HG02938 (cell line): ENCODE measurements around the gene ZNF497.

ENCODE experiments used
- ATAC-seq: cut with Tn5 transposase; IDR thresholded peaks from one replicate; pipeline ENCODE4 v1.9.1; 2021; ENCODE audit warnings: mild to moderate bottlenecking, moderate library complexity; ENCODE audit not compliant: unreplicated experiment

Gene ZNF497

DNA sequence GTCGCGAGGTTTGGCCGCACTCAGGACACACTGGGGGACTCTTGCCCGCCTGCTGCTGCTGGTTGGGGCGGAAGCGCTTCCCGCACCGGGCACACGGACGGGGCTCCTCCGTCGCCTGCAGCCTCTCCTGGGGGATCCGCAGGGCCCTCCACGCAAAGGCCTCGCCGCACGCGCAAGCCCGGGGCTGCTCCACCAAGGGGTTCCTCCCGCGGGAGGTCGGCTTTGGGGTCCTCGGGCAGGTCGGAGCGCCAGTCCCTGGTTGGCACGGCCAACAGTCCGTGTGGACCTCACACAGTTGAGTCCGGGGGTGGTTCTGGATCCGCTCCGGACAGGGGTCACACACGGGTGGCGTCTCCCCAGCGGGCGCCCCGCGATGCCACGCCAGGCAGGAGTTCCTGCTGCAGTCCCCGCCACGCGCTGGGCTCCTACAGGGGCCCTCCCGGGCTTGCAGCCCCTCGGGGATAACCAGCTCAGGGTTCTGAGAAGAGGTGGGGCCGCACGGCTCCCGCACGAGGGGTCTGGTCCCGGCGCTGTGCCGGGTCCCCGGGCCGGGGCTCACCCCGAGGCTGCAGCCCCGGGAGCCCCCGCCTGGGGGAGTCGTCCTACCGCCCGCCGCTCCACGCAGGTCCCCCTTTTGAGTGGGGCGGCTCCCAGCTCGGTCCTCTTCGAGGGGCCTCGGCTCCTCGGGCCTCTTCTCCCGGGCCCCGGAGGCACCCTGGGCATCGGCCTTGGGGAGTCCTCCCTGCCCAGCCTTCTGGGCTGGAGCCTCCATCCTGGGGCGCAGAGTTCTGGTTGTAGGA lies 6.2 kb upstream of the ZNF497 start:
- no peak for ATAC-seq

DNA sequence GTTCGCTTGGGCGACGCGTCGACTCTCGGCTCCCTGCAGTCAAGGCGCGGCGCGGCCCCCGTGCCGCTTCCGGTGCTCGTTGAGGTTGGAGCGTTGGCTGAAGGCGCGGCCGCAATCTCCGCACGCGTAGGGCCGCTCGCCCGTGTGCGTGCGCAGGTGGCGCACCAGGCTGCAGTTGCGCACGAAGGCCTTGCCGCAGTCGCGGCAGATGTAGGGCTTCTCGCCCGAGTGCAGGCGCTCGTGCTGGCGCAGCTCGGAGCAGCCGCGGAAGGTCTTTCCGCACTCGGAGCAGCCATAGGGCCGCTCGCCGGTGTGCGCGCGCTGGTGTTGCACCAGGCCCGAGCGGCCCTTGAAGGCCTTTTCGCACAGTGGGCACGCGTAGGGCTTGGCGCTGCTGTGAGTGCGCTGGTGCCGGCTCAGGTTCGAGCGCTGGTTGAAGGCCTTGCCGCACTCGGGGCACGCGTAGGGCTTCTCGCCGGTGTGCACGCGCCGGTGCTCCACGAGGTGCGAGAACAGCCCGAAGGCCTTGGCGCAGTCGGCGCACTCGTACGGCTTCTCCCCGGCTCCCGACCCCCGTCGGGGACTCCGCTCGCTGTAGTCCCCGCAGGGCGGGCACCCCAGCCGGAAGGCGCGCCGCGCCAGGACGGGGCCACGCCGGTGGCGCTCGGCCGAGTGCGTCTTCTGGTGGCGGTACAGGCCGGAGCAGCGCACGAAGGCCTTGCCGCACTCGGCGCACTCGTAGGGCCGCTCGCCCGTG lies 5.3 kb upstream of the ZNF497 start:
- ATAC-seq, result no peak

DNA sequence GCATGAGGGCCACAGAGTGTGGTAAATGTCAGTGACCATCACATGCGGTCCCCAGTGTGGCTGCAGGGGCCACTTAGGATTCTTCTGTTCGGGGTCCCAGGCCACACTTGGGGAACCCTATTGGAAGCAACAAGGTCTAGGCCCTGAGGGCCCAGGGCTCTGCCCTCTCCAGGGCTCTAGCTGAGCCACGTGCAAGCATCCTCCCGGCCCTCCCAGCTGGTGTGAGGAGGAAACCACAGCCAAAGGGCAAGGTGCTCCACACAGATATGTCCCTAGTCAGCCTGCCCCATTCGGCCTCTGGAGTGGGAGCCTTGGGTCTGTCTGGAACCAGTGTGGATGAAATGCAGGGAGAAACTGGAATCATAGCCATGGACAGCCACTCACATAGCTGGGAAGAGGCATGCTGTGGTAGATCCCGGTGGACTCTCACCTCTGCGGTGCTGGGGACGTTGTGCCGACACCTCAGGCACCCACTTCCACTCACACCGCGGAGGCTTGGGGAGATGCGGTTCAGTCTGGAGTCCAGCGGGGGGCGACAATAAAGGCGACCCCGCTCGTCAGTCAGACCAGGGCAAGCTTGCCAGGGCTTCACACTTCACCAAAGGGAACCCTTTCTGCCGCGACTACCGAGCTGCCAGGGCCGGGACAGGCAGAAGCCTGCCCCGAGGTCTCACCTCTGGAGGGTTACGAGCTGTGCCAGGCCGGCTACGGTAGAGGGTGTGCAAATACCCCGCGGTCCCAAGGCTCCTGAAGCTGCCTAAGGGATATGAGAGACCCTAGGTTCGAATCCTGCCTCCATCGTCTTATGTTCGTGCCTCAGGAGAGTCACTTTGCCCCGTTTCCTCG lies 4.3 kb upstream of the ZNF497 start:
- ATAC-seq, result no peak

DNA sequence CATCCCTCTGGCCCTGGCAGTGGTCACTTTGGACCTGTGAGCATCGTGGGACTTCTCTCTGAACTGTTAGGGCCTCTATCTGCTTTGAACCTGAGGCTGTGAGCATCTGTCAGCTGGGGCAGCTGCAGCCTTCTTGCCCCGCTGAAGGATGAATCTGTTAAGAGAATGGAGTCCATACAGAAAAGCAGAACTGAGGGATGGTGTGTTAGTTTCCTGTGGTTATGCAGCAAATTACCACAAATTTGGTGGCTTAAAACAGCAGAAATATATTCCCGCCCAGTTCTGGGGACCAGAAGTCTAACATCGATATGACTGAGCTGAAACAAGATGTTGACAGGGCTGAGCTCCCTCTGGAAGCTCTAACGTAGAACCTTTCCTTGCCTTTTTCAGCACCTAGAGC lies 1.6 kb upstream of the ZNF497 start:
- no peak for ATAC-seq

DNA sequence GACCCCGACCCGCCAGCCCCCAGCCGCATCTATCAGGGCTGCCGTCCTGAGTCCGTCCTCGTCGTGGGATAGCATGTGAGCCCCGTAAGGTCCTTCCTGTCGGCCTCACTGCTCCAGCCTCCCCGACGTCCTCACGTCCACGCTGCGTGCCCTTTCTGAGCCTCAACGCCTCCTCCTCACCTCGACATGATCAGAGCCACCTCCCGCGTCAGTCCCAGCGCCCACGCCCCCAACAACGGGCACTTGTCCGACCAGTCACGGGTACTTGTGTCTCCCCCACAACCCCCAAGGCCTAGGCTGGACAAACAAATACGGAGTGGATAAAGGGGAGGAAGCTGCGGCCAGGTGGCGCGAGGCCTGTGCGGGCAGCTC lies 665 bp downstream of the ZNF497 start:
- peak; percentile 8 for ATAC-seq

DNA sequence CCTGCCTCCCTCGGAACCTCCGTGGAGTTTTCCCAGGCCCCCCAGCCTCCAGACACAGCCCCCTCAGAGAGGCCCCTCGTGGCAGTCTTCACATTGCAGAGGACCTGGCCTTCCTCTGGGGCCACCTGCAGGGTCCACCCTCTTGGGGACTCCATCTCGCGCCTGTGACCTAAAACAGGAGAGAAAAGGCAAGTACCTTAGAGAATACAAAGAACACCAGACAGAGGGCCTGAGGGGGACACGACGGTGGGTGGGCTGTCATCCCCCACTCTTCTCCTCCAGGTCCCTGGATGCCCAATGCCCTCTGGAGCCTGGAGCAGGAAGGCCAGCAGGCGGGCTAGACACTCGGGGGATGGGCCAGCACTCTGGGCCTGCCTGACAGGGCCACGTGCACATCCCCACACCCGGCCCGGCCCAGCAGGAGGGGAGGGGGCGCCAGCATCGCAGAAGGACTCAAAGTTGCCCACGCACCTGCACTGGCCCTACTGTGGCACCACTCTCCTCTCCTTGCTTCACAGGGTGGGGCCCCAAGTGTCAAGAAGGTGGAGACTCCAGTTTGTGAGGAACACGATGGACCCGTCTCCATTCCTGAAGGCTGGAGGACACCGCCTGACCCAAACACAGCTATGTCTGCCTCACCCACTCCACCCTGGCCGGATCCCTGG lies 4.9 kb downstream of the ZNF497 start:
- ATAC-seq, result no peak

DNA sequence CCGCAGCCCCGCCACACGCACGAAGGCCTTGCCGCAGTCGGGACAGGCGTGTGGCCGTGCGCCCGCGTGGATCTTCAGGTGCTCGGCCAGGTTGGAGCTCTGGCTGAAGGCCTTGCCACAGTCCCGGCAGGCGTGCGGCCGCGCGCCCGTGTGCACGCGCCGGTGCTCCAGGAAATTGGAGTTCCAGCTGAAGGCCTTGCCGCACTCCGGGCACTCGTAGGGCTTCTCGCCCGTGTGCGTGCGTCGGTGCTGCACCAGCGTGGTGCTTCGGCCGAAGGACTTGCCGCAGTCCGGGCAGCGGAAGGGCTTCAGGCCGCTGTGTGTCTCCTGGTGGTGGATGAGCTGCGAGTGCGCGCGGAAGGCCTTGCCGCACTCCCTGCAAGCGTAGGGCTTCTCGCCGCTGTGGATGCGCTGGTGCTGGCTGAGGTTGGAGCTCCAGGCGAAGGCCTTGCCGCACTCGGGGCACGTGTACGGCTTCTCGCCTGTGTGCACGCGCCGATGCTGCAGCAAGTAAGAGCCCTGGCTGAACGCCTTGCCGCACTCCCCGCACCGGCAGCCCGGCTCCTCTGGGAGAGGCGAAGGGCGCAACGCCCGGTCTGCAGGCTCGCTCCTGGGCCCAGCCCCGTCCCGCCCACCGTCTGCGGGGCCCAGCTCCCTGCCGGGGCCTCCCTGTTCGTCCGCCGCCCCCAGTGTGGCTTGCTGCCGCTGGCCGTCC lies 5.6 kb downstream of the ZNF497 start:
- no peak for ATAC-seq

DNA sequence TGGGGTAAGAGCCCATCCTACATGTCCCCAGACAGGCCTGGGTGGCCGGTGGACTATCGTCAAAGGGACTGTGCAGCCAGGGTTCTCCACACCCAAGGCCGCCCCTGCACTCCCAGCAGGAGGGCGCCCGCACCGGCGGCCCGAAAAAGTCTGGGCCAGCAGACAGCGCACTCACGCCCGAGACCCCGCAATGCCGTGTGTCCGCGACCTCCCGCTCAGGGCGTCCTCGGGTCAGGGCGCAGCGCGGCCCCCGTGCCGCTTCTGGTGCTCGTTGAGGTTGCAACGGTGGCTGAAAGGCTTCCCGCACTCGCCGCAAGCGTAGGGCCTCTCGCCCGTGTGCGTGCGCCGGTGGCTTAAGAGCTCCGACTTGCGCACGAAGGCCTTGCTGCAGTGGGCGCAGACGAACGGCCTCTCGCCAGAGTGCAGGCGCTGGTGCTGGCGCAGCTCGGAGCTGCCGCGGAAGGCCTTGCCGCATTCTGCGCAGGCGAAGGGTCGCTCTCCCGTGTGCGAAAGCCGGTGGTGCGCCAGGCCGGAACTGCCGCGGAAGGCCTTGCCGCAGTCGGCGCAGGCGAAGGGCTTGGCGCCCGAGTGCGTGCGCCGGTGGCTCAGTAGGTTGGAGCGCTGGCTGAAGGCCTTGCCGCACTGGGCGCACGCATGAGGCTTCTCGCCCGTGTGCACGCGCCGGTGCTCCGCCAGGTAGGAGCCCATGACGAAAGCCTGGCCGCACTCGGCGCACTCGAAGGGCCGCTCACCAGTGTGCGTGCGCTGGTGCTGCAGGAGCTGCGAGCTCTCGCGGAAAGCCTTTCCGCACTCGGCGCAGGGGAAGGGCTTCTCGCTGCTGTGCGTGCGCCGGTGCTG lies 6.4 kb downstream of the ZNF497 start:
- no peak for ATAC-seq

DNA sequence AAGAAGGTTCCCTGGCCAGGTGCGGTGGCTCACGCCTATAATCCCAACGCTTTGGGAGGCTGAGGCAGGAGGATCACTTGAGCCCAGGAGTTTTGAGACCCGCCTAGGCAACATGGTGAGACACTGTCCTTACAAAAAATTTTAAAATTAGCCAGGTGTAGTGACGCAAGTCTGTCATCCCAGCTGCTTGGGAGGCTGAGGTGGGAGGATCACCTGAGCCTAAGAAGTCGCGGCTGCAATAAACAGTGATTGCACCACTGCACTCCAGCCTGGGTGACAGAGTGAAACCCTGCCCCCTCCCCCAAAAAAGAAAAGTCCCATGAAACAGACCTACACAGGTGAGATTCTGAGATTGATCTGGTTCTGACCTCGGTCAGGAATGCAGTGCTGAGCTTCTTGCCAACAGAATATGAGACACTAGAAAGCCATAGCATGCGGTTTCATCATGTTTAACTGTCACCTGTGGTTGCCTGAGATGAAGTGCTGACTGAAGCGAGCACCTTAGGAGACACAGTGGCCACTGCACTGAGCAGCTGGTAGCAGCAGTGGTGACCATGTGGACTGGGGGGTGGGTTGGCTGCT lies 7.2 kb downstream of the ZNF497 start:
- ATAC-seq, result no peak

DNA sequence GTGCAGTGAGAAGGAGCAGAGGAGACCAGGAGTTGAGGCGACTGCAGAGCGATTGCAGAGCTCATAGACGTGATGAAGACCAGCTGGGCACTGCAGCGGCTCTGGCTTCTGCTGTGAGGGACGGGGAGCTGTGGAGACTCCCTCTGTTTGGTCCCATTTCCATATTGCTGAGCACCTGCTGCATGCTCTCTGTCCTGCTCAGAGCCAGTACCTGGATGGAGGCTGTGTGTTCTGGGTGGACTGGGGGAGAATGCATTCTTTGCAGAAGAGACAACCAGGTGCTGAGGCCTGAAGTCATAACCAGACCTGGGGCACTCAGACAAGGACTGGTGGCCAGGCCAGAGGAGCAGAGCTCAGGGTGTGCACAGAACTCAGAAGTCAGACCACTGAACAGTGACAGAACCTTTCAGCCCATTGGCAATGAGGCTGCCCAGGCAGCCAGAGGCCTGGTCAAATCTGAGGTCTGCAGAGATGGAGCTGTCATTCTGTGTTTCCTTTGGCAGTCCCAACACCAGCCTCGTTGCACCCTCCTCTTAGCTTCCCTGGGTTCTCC lies 8.0 kb downstream of the ZNF497 start:
- ATAC-seq, result no peak

DNA sequence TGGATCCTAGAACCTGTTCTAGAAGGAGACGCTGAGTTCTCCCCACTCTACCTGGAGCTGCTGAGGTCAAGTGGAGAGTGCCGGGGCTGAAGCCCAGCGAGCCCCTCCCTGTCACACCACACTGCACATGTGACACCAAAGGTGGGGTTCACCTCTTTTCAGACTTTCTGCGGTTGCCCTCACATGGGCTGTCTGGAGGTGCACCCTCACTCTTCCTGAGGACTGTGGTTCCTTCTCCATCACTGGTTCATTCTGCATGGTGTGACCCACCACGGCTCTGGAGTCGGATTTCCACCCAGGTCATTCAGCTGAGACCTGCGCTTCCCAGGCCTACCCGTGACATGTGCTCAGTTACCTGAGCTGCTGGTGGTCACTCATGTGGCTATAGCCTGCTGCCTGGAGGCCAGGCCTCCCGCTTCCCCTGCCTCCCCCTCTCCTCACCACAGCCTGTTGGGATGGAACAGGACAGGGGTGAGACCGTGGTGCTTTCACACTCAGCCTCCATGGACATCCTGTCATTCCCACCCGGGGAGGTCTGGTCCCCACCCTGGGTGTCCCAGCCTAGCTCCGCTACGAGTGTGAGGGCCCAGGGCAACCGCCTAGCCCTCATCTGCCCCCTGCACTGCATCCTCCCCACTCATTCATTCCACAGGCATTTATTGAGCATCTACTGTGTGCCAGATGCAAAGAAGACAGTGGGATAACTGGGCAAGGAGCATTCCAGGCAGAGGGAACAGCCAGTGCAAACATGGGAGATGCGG lies 8.7 kb downstream of the ZNF497 start:
- ATAC-seq, result no peak

DNA sequence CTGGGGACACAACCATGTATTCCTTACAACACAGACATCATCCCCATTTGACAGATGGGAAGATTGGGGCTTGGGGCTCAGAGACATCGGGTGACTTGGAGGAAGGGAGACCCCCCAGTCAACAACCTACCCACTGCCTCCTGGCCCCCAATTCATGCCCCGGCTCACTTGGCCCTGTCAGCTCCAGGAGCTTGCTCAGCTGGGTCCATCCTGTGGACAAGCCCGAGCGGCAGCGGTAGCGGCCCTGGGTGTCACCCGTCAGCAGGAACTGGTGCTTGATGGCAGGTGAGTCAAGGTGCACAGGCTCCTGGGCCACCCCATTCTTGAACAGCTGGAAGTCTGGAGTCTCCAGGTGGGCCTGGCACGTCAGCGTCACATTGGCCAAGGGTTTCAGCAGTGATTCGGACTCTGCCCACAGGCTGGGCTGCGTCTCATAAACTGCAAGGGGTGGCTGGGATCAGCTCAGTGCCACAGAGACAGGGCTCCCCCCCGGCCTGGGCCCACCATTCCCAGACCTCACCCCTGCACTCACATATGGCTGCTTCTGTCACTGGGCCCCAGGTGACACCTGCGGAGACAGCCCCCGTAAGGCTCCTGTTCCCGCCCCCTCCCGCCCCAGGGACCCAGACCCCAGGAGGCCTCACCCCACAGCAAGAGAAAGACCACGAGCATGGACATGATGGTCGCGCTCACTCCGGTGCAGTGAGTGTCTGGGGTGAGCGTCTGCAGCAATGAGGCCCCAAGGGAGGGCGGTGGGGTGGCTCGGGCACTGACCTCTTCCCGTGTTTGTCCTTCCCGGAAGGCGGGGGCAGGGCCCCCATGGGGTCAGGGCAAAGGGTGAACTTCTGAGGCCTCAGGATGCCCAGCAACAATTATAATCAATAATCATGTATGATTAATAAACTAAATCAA lies 9.5 kb downstream of the ZNF497 start, which contains the start of gene A1BG:
A1BG (minus strand) TSS at position 733 of the 912 bp plus-strand sequence; CDS start at position 678, 55 bp downstream.
- no peak for ATAC-seq

DNA sequence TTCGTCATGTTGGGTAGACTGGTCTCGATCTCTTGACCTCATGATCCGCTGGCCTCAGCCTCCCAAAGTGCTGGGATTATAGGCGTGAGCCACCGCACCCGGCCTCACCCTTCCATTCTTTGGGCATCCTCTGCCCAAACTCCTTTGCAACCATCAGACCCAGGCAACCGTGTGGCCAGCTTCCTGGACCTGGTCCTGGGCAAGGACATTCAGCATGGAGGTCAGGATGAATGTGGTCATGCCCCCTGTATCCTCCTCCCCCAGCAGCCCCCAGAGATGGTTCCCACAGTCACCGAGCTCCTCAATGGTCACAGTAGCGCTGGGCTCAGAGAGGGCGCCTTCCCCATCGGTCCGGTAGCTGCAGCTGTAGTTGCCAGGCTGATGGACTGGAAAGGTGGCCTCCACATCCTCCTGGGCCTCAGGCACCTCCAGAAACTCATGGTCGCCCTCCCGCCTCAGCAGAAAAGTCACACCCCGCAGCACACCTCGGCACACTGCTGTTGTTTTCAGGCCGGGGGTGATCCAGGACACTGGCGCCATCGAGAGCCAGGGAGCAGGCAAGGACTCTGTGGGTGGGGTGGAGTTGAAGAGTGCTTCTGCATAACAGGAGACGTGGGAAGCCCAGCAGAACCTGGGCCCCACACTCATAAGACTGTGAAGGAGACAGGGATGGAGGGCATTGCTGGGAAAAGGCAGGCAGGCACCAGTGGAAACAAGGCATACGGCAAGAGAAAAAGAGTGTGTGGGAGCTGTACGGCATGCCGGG lies 10.4 kb downstream of the ZNF497 start:
- no peak for ATAC-seq

DNA sequence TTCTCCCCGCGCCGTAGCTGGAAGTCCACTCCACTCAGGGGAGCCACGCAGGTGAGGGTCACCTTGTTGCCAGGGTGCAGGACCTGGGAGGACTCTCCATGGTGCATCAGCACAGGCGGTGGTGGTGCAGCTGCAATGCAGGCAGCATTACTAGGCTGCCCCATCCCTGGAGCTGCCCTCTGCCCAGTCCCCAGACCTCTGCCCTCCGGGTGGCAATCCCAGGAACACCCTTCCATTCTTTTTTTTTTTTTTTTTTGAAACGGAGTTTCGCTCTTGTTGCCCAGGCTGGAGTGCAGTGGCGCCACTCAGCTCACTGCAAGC lies 11.0 kb downstream of the ZNF497 start:
- no peak for ATAC-seq

DNA sequence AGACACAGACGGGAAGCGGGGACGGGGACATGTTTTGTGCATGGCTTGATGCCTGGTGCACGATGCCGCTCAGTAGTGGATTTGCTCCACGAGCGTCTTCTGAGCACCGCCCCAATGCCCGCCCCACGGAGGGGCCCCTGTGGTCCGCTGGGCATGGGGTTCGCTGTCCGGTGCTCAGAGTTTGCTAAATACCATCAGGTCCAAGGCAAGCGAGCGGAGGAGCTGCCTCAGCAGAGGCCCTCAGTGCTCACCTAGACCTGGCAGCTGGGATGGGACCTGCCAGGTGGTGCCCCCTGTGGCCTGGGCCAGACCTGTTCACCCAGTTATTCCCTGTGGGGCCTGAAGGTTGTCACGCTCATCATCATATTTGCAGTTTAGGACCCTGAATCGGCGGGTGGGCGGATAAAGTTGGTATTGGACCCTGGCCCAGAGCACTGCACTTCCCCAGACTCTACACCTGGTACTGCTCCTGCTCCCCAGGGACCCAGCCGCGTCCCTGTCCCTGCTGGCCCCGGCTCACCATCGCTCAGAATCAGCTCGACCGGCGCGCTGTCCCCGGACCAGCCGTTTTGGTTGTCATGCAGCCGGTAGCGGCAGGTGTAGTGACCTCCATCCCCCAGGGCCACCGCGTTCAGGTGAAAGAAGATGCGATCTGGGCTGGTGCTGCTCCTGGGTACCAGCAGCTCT lies 11.5 kb downstream of the ZNF497 start:
- no peak for ATAC-seq
